Progenitor cell of endocrine pancreas (in vitro differentiated cells): Measurements from ENCODE around the gene BRINP3. TPM values are rescaled to one million over a fixed set of nuclear protein-coding genes. Genes with fewer than 3 reads are reported as not detected.

ENCODE experiments used
- DNase-seq: peaks from one replicate; pipeline ENCODE4 v3.0.0; 2021; ENCODE audit warnings: low spot score; ENCODE audit not compliant: unreplicated experiment
- H3K27ac Mint-ChIP-seq: 2 replicates; pipeline ENCODE4 v1.8.0; 2021; ENCODE audit warnings: mild to moderate bottlenecking, moderate library complexity, mixed read lengths
- H3K27me3 Mint-ChIP-seq: 2 replicates; pipeline ENCODE4 v1.8.0; 2021; ENCODE audit warnings: mixed read lengths
- H3K36me3 Mint-ChIP-seq: 2 replicates; pipeline ENCODE4 v1.8.0; 2022; ENCODE audit warnings: mixed read lengths; ENCODE audit not compliant: insufficient read depth
- H3K4me1 Mint-ChIP-seq: 2 replicates; pipeline ENCODE4 v1.8.0; 2021; ENCODE audit warnings: low read depth, mixed read lengths
- H3K4me3 Mint-ChIP-seq: 2 replicates; pipeline ENCODE4 v1.8.0; 2021; ENCODE audit warnings: low read depth, mild to moderate bottlenecking, moderate library complexity, mixed read lengths
- H3K9me3 Mint-ChIP-seq: 2 replicates; pipeline ENCODE4 v1.8.0; 2021; ENCODE audit warnings: low read depth, mixed read lengths
- CTCF ChIP-seq: fragments of 200-600 bp; sonication (generic); IDR thresholded peaks from one replicate; pipeline ENCODE4 v1.5.0; 2021; ENCODE audit warnings: antibody characterized with exemption, mild to moderate bottlenecking; ENCODE audit not compliant: unreplicated experiment
- total RNA-seq: library from RNA; stranded (reverse); gene quantifications from 2 replicates; pipeline ENCODE4 v1.2.1, GENCODE V29; 2021

Gene BRINP3
- total RNA-seq, 1 donor from 2014 or later: not detected

- no peak for DNase-seq
- Mint-ChIP-seq H3K4me3 (no peak overlapping the region), H3K9me3 (no peaks in the 10 kb centered on the region), H3K4me1 (peaks cover 21% of the 10 kb centered on the region), H3K36me3 (no peaks in the 10 kb centered on the region), H3K27ac (no peak overlapping the region), H3K27me3 (peaks cover 63% of the 10 kb centered on the region)
- TF ChIP-seq CTCF: no peak
Observed at GRCh38 chr1:190474010-190474409, 3.7 kb downstream of the BRINP3 start.

- H3K36me3 Mint-ChIP-seq: no peaks in the 10 kb centered on the region
- peaks cover 48% of the 10 kb centered on the region for H3K27me3 Mint-ChIP-seq
Observed at GRCh38 chr1:190472494-190472893, 5.2 kb downstream of the BRINP3 start.

GRCh38 chr1:190472042-190472441 lies 5.6 kb downstream of the BRINP3 start:
- H3K27ac Mint-ChIP-seq: no peak overlapping the region
- H3K9me3 Mint-ChIP-seq: no peaks in the 10 kb centered on the region
- peaks cover 13% of the 10 kb centered on the region for H3K4me1 Mint-ChIP-seq
- H3K36me3 Mint-ChIP-seq: no peaks in the 10 kb centered on the region
- H3K27me3 Mint-ChIP-seq: peaks cover 43% of the 10 kb centered on the region
- no peak for TF ChIP-seq CTCF
- H3K4me3 Mint-ChIP-seq: no peak overlapping the region
- DNase-seq: no peak

More at GRCh38 chr1:190472494-190472893, 5.2 kb downstream of the BRINP3 start:
- Mint-ChIP-seq H3K4me3 (no peak overlapping the region), H3K27ac (no peak overlapping the region), H3K4me1 (peaks cover 13% of the 10 kb centered on the region), H3K9me3 (no peaks in the 10 kb centered on the region)
- no peak for DNase-seq
- no peak for TF ChIP-seq CTCF

- Mint-ChIP-seq H3K4me3 (no peak overlapping the region), H3K36me3 (no peaks in the 10 kb centered on the region), H3K27ac (no peak overlapping the region), H3K9me3 (no peaks in the 10 kb centered on the region), H3K4me1 (no peaks in the 10 kb centered on the region), H3K27me3 (no peaks in the 10 kb centered on the region)
- TF ChIP-seq CTCF: no peak
- no peak for DNase-seq
Observed at GRCh38 chr1:190464690-190465089, 13.0 kb downstream of the BRINP3 start.

GRCh38 chr1:190456129-190456528 lies 21.5 kb downstream of the BRINP3 start:
- H3K4me1 Mint-ChIP-seq: peaks cover 2% of the 10 kb centered on the region
- no peaks in the 10 kb centered on the region for H3K9me3 Mint-ChIP-seq
- TF ChIP-seq CTCF: no peak
- no peak overlapping the region for H3K4me3 Mint-ChIP-seq
- H3K27me3 Mint-ChIP-seq: peaks cover 3% of the 10 kb centered on the region
- no peak for DNase-seq
- no peak overlapping the region for H3K27ac Mint-ChIP-seq
- no peaks in the 10 kb centered on the region for H3K36me3 Mint-ChIP-seq
